K562 (cell line): Measurements from ENCODE around the gene PTPRT. TPM values are rescaled to one million over a fixed set of nuclear protein-coding genes. Genes with fewer than 3 reads are reported as not detected.

Source experiments
- ATAC-seq: fragments of 200-7000 bp; cut with Tn5 transposase; 3 replicates; pipeline ENCODE4 v1.9.1; 2020; ENCODE audit warnings: moderate library complexity
- BruUV-seq: library from RNA; stranded (reverse); fragments of 400-500 nt; replicated peaks from 2 replicates; lab custom pipeline; 2021; lab: Mats Ljungman, UMichigan
- CTCF ChIA-PET: fragments of 300-600 bp; formaldehyde crosslinking; extraction: SDS; loops from one replicate; lab custom pipeline; 2021; ENCODE audit warnings: low intra/inter-chr PET ratio; lab: Yijun Ruan, JAX
- POLR2A ChIA-PET: fragments of 300-600, 350-650 bp; sonication (Branson Sonifier 250); formaldehyde crosslinking; extraction: SDS; loops from one replicate; lab custom pipeline; 2021; ENCODE audit warnings: antibody characterized with exemption, inconsistent platforms; lab: Yijun Ruan, JAX
- DNase-seq, 4 experiments: peaks; one replicate each; pipeline versions ENCODE4 v3.0.0 to v3.0.0-alpha.2; 2011 to 2018; ENCODE audit warnings: low spot score in 3 of 4, mixed read lengths in 3 of 4; ENCODE audit errors: extremely low read depth in 1 of 4
- FAIRE-seq: peaks from 2 replicates; lab custom pipeline; 2011; peaks lifted over from hg19 to GRCh38; lab: Jason Lieb, UNC
- H2AFZ ChIP-seq: 2 replicates; pipeline ENCODE4 v1.6.0; 2011; ENCODE audit warnings: low read depth, low read length, control low read depth, inconsistent platforms
- H3K27ac ChIP-seq: fragments of 200-600 bp; 3 replicates; pipeline ENCODE4 v1.8.0; 2011; ENCODE audit warnings: low read depth, mild to moderate bottlenecking, control low read depth, inconsistent platforms, low read length, moderate library complexity, mixed read lengths; ENCODE audit errors: extremely low read depth
- H3K27me3 ChIP-seq, 2 experiments: fragments of 300-600 bp in 1 of 2; 2 replicates in 1 of 2; 3 replicates in 1 of 2; pipeline versions ENCODE4 v1.6.0 to v1.8.0; 2011; ENCODE audit warnings: inconsistent platforms in 2 of 2, low read length in 2 of 2, mild to moderate bottlenecking in 1 of 2, mixed read lengths in 1 of 2, moderate library complexity in 1 of 2; ENCODE audit not compliant: control insufficient read depth in 2 of 2, insufficient read depth in 2 of 2
- H3K36me3 ChIP-seq: fragments of 300-600 bp; 3 replicates; pipeline ENCODE4 v1.8.0; 2011; ENCODE audit warnings: mild to moderate bottlenecking, low read length, inconsistent platforms; ENCODE audit not compliant: control insufficient read depth, insufficient read depth
- H3K4me1 ChIP-seq, 2 experiments: fragments of 200-600 bp in 1 of 2; replicated peaks in 1 of 2; 2 replicates in 1 of 2; 3 replicates in 1 of 2; pipeline versions ENCODE4 v1.5.1 to v1.8.0; 2011; ENCODE audit warnings: inconsistent platforms in 2 of 2, low read length in 2 of 2, mild to moderate bottlenecking in 1 of 2, mixed read lengths in 1 of 2, moderate library complexity in 1 of 2; ENCODE audit not compliant: control insufficient read depth in 2 of 2, insufficient read depth in 2 of 2
- H3K4me2 ChIP-seq: 2 replicates; pipeline ENCODE4 v1.6.1; 2011; ENCODE audit warnings: low read length, control low read depth, inconsistent platforms, mixed read lengths; ENCODE audit not compliant: insufficient read depth
- H3K4me3 ChIP-seq: fragments of 200-600 bp; sonication (generic), shearing (Covaris generic); 2 replicates; pipeline ENCODE4 v1.5.1; 2016; ENCODE audit warnings: control low read depth, inconsistent platforms
- H3K79me2 ChIP-seq: fragments of 200-600 bp; 3 replicates; pipeline ENCODE4 v1.8.0; 2011; ENCODE audit warnings: low read length, inconsistent platforms; ENCODE audit not compliant: control insufficient read depth, insufficient read depth
- H3K9ac ChIP-seq, 2 experiments: 2 replicates each; pipeline versions ENCODE4 v1.6.0 to v1.6.1; 2011; ENCODE audit warnings: low read depth in 2 of 2, low read length in 2 of 2, control low read depth in 1 of 2, inconsistent platforms in 1 of 2, mild to moderate bottlenecking in 1 of 2, mixed read lengths in 1 of 2; ENCODE audit not compliant: insufficient read depth in 1 of 2
- H3K9me1 ChIP-seq: one replicate; pipeline ENCODE4 v1.6.0; 2011; ENCODE audit warnings: inconsistent platforms, mild to moderate bottlenecking, low read length, moderate library complexity; ENCODE audit not compliant: control insufficient read depth, insufficient read depth
- H3K9me3 ChIP-seq: replicated peaks from 2 replicates; pipeline ENCODE4 v1.5.1; 2011; ENCODE audit warnings: low read depth, low read length, inconsistent platforms; ENCODE audit not compliant: control insufficient read depth, insufficient read depth
- H4K20me1 ChIP-seq: replicated peaks from 2 replicates; pipeline ENCODE4 v1.6.1; 2011; ENCODE audit warnings: low read length, inconsistent platforms, mixed read lengths; ENCODE audit not compliant: control insufficient read depth, insufficient read depth
- CHCHD3 ChIP-seq: fragments of 250-450 bp; sonication (Bioruptor Pico); IDR thresholded peaks from 2 replicates; pipeline ENCODE4 v2.1.2; 2022; ENCODE audit warnings: mild to moderate bottlenecking
- FOXP4 ChIP-seq: sonication (generic); formaldehyde crosslinking; IDR thresholded peaks from 2 replicates; pipeline ENCODE4 v1.8.0; 2022; ENCODE audit warnings: mild to moderate bottlenecking, missing genetic modification reagents, borderline replicate concordance
- KAT7 ChIP-seq: sonication (generic); formaldehyde crosslinking; IDR thresholded peaks from 2 replicates; pipeline ENCODE4 v1.8.0; 2022; ENCODE audit warnings: missing genetic modification reagents, mild to moderate bottlenecking, borderline replicate concordance
- KDM1A ChIP-seq, 2 experiments: fragments of 450-650 bp; IDR thresholded peaks; 2 replicates each; pipeline ENCODE4 v1.6.1; 2016; ENCODE audit warnings: mild to moderate bottlenecking in 2 of 2
- KHSRP ChIP-seq: fragments of 450-650 bp; IDR thresholded peaks from 2 replicates; pipeline ENCODE4 v1.6.1; 2017
- MTA2 ChIP-seq: fragments of 450-650 bp; IDR thresholded peaks from 2 replicates; pipeline ENCODE4 v1.6.1; 2016; ENCODE audit warnings: low read depth
- PATZ1 ChIP-seq: fragments of 250-450 bp; sonication (Bioruptor Pico); IDR thresholded peaks from 2 replicates; pipeline ENCODE4 v1.5.0; 2020; ENCODE audit warnings: mild to moderate bottlenecking, borderline replicate concordance
- RBM15 ChIP-seq: fragments of 200-400 bp; formaldehyde crosslinking; IDR thresholded peaks from 2 replicates; pipeline ENCODE4 v1.6.1; 2018; ENCODE audit warnings: mild to moderate bottlenecking, low read length, moderate library complexity; ENCODE audit not compliant: insufficient read depth
- TBP ChIP-seq: optimal IDR thresholded peaks from 2 replicates; pipeline ENCODE3; 2011; ENCODE audit warnings: low read depth, low read length, improper control_type of control experiment
- TCF3 ChIP-seq: sonication (generic); formaldehyde crosslinking; IDR thresholded peaks from 2 replicates; pipeline ENCODE4 v1.4.0; 2020; ENCODE audit warnings: mild to moderate bottlenecking, missing genetic modification reagents
- ZBTB8A ChIP-seq: fragments of 450-650 bp; IDR thresholded peaks from 2 replicates; pipeline ENCODE4 v1.6.1; 2018; ENCODE audit warnings: mild to moderate bottlenecking, moderate library complexity; ENCODE audit not compliant: partially characterized antibody
- ZFP1 ChIP-seq: fragments of 450-650 bp; formaldehyde crosslinking; IDR thresholded peaks from 2 replicates; pipeline ENCODE4 v1.4.0; 2020; ENCODE audit warnings: mild to moderate bottlenecking, mixed read lengths
- ZNF253 ChIP-seq: fragments of 250-450 bp; sonication (Bioruptor Pico); conservative IDR thresholded peaks from 2 replicates; pipeline ENCODE4 v1.6.1; 2021; ENCODE audit warnings: mild to moderate bottlenecking
- ZNF408 ChIP-seq: fragments of 250-450 bp; sonication (Bioruptor Pico); IDR thresholded peaks from 2 replicates; pipeline ENCODE4 v1.4.0; 2020; ENCODE audit warnings: low read depth, mild to moderate bottlenecking, moderate library complexity
- ZSCAN32 ChIP-seq: fragments of 450-650 bp; formaldehyde crosslinking; IDR thresholded peaks from 2 replicates; pipeline ENCODE4 v1.4.0; 2020; ENCODE audit warnings: mild to moderate bottlenecking, moderate library complexity
- WGBS: fragments of 100-300 bp; shearing (Covaris generic); methylation state at CpG from one replicate; pipeline ENCODE4 v1.1.6; 2016; ENCODE audit warnings: low coverage, mixed read lengths; ENCODE audit not compliant: insufficient coverage; ENCODE audit errors: missing lambda C conversion rate; 5-methylcytosine and 5-hydroxymethylcytosine counted together
- in situ Hi-C: fragments of 300-500 bp; cut with MboI; formaldehyde crosslinking; loops from 4 replicates; pipeline ENCODE4 v1.15.0; 2018; ENCODE audit warnings: inconsistent platforms, mixed read lengths
- intact Hi-C: fragments of 100-400 bp; cut with micrococcal nuclease; formaldehyde crosslinking; loops from 2 replicates; pipeline ENCODE4 v1.14.2; 2022
- polyA plus RNA-seq, 8 experiments: library from polyadenylated mRNA; depleted of rRNA in 4 of 8; stranded (reverse) in 5 of 8; unstranded in 3 of 8; fragments of >200 nt; fragmentation: Nextera tagmentation in 2 of 8; fragmentation: Illumina TruSeq in 1 of 8; extraction: Ambion mirVana in 2 of 8; extraction: Trizol in 1 of 8; gene quantifications; 2 replicates each; pipeline versions ENCODE4 v1.2.1 to v1.2.3, GENCODE V29; 2011 to 2014; ENCODE audit warnings: inconsistent platforms in 1 of 8, missing spikeins in 1 of 8
- total RNA-seq, 7 experiments: library from RNA; depleted of rRNA in 6 of 7; stranded (reverse); fragments of >200 nt in 6 of 7; fragmentation: Illumina TruSeq in 2 of 7; extraction: Trizol in 2 of 7; gene quantifications; 2 replicates each; pipeline versions ENCODE4 v1.2.1 to v1.2.3, GENCODE V29; 2011 to 2021; ENCODE audit warnings: low replicate concordance in 1 of 7

The PTPRT gene
- total and polyA plus RNA-seq, 9 of the 15 experiments (the other 6 are each of a cell fraction or from before 2014, with no cell fraction given), result not detected

- DNase-seq (no peak), ATAC-seq (no peak), FAIRE-seq (no peak)
- Histone ChIP-seq H3K4me1 (no peaks in the 10 kb centered on the region), H3K27me3 (no peaks in the 10 kb centered on the region; a peak in 1 of 5 replicates), H3K36me3 (no peaks in the 10 kb centered on the region), H4K20me1 (no peaks in the 10 kb centered on the region), H3K9me3 (no peaks in the 10 kb centered on the region), H3K79me2 (no peaks in the 10 kb centered on the region), H3K4me2 (no peak overlapping the region), H3K4me3 (no peak overlapping the region), H3K9me1 (no peaks in the 10 kb centered on the region), H3K27ac (no peak overlapping the region), H2AFZ (no peak overlapping the region), H3K9ac (no peak overlapping the region)
- POLR2A ChIA-PET, result no interaction called here
- in situ Hi-C loops, result no loop called here
- intact Hi-C loops, result no loop called here
- CTCF ChIA-PET, result no interaction called here
- no TSS peak for BruUV-seq
- 0% methylated on average over 3 of the region's 3 CpGs for WGBS
- no peak for TF ChIP-seq PATZ1 (CRISPR knock-in tag)
- no peak for TF ChIP-seq ZBTB8A
- TF ChIP-seq KAT7 (CRISPR knock-in tag), result no peak
- TF ChIP-seq ZSCAN32 (CRISPR knock-in tag), result no peak
- TF ChIP-seq MTA2, result no peak
- no peak for TF ChIP-seq ZNF253 (CRISPR knock-in tag)
- no peak for TF ChIP-seq FOXP4 (CRISPR knock-in tag)
- TF ChIP-seq KHSRP, result no peak
- no peak for TF ChIP-seq CHCHD3 (CRISPR knock-in tag)
- no peak for TF ChIP-seq TCF3 (CRISPR knock-in tag)
- TF ChIP-seq KDM1A (IDR thresholded peaks at IDR 0.05), result no peak
- TF ChIP-seq ZFP1 (CRISPR knock-in tag), result no peak
- TF ChIP-seq TBP, result no peak
- no peak for TF ChIP-seq RBM15
- no peak for TF ChIP-seq ZNF408 (CRISPR knock-in tag)
These were observed 705.4 kb downstream of the PTPRT start for GRCh38 chr20:42484335-42484734.
